ENCODE measurements around the gene OGT.
"Not testable (repeated sequence)": the region's sequence is repeated elsewhere in the genome, so short reads cannot be mapped to it uniquely, and the experiment has no call there.

The OGT gene

GRCh38 chrX:71541210-71542022, 8.5 kb downstream of the OGT start:
- Histone ChIP-seq H3K9me3 (ENCODE audit: control insufficient read depth, low read length) (no peaks in the 10 kb centered on the region), H3K27me3 (replicated peaks; ENCODE audit: control insufficient read depth, insufficient read depth, low read length) (peaks cover 3% of the 10 kb centered on the region), H3K36me3 (ENCODE audit: control insufficient read depth, insufficient read depth, low read length, severe bottlenecking) (peaks cover 31% of the 10 kb centered on the region), H3K4me1 (ENCODE audit: control insufficient read depth, insufficient read depth, low read length) (peaks cover 42% of the 10 kb centered on the region), H3K4me3 (ENCODE audit: low read length) (peak overlapping the region; percentile 44), H3K9ac (ENCODE audit: low read length) (no peak overlapping the region)
- DNase-seq (ENCODE audit: low read depth), result peak; percentile 75

GRCh38 chrX:71542411-71542810, 9.5 kb downstream of the OGT start:
- Histone ChIP-seq H3K27me3 (replicated peaks; ENCODE audit: control insufficient read depth, insufficient read depth, low read length) (peaks cover 6% of the 10 kb centered on the region), H3K9ac (ENCODE audit: low read length) (no peak overlapping the region), H3K36me3 (ENCODE audit: control insufficient read depth, insufficient read depth, low read length, severe bottlenecking) (peaks cover 41% of the 10 kb centered on the region), H3K4me1 (ENCODE audit: control insufficient read depth, insufficient read depth, low read length) (peaks cover 42% of the 10 kb centered on the region), H3K9me3 (ENCODE audit: control insufficient read depth, low read length) (no peaks in the 10 kb centered on the region), H3K4me3 (ENCODE audit: low read length) (peak overlapping the region; percentile 44)
- peak; percentile 77 for DNase-seq (ENCODE audit: low read depth)

- H3K4me3 ChIP-seq (ENCODE audit: low read length), result no peak overlapping the region
- H3K9me3 ChIP-seq (ENCODE audit: control insufficient read depth, low read length), result no peaks in the 10 kb centered on the region
- DNase-seq (ENCODE audit: low read depth), result no peak
- peaks cover 42% of the 10 kb centered on the region for H3K36me3 ChIP-seq (ENCODE audit: control insufficient read depth, insufficient read depth, low read length, severe bottlenecking)
- peaks cover 40% of the 10 kb centered on the region for H3K4me1 ChIP-seq (ENCODE audit: control insufficient read depth, insufficient read depth, low read length)
- H3K27me3 ChIP-seq (replicated peaks; ENCODE audit: control insufficient read depth, insufficient read depth, low read length), result peaks cover 8% of the 10 kb centered on the region
- no peak overlapping the region for H3K9ac ChIP-seq (ENCODE audit: low read length)
Measured at GRCh38 chrX:71542825-71543224, 9.9 kb downstream of the OGT start.

DNA sequence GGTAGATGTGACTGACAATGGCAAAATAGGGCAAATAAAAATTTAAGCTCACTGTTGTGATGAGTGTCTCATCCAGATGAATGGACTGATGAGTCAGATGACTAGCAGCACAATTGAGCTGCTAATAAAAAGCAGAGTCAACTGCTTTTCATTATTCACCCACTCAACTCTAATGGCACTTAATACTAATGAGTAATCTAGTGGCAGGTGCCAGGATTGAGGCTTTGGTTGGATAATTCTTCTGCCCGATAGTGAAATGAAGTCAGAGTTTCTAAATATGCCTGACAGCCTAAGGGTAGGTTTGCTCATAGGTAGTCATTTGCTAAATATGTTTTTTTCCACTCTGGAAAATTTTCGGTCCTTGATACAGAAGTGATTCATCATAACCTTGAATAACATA, 10.4 kb downstream of the OGT start:
- Histone ChIP-seq H3K27me3 (replicated peaks; ENCODE audit: control insufficient read depth, insufficient read depth, low read length) (peaks cover 8% of the 10 kb centered on the region), H3K4me3 (ENCODE audit: low read length) (no peak overlapping the region), H3K9ac (ENCODE audit: low read length) (no peak overlapping the region), H3K36me3 (ENCODE audit: control insufficient read depth, insufficient read depth, low read length, severe bottlenecking) (peaks cover 42% of the 10 kb centered on the region), H3K9me3 (ENCODE audit: control insufficient read depth, low read length) (no peaks in the 10 kb centered on the region), H3K4me1 (ENCODE audit: control insufficient read depth, insufficient read depth, low read length) (peaks cover 35% of the 10 kb centered on the region)
- DNase-seq (ENCODE audit: low read depth), result peak; percentile 60

DNA sequence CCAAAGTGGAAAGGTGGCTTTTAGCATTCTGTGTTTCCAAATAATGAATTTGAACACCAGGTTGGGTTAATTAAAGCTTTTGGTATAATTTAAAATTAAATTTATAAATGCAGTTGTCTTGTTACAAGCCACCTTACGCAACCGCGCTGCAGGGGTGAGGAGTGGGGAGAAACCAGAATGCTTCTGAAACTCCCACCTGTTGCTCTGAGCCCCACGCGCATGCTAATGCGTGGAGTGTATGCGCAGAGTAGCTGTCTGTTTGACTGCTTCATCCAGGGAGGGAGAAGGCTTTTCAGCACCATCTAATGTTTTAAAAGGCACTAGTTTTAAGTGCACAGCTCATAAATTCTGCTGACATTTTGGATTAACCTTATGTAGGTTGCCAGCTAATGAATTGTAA, 12.5 kb downstream of the OGT start:
- H3K4me3 ChIP-seq (ENCODE audit: low read length), result no peak overlapping the region
- no peak for DNase-seq (ENCODE audit: low read depth)
- peaks cover 43% of the 10 kb centered on the region for H3K36me3 ChIP-seq (ENCODE audit: control insufficient read depth, insufficient read depth, low read length, severe bottlenecking)
- H3K9me3 ChIP-seq (ENCODE audit: control insufficient read depth, low read length), result no peaks in the 10 kb centered on the region
- no peak overlapping the region for H3K9ac ChIP-seq (ENCODE audit: low read length)
- peaks cover 8% of the 10 kb centered on the region for H3K27me3 ChIP-seq (replicated peaks; ENCODE audit: control insufficient read depth, insufficient read depth, low read length)
- H3K4me1 ChIP-seq (ENCODE audit: control insufficient read depth, insufficient read depth, low read length), result peaks cover 27% of the 10 kb centered on the region

GRCh38 chrX:71546879-71547278, 14.0 kb downstream of the OGT start:
- peaks cover 43% of the 10 kb centered on the region for H3K36me3 ChIP-seq (ENCODE audit: control insufficient read depth, insufficient read depth, low read length, severe bottlenecking)
- H3K9ac ChIP-seq (ENCODE audit: low read length), result no peak overlapping the region
- no peak overlapping the region for H3K4me3 ChIP-seq (ENCODE audit: low read length)
- peaks cover 17% of the 10 kb centered on the region for H3K4me1 ChIP-seq (ENCODE audit: control insufficient read depth, insufficient read depth, low read length)
- peaks cover 5% of the 10 kb centered on the region for H3K27me3 ChIP-seq (replicated peaks; ENCODE audit: control insufficient read depth, insufficient read depth, low read length)
- H3K9me3 ChIP-seq (ENCODE audit: control insufficient read depth, low read length), result no peaks in the 10 kb centered on the region
- no peak for DNase-seq (ENCODE audit: low read depth)

DNA sequence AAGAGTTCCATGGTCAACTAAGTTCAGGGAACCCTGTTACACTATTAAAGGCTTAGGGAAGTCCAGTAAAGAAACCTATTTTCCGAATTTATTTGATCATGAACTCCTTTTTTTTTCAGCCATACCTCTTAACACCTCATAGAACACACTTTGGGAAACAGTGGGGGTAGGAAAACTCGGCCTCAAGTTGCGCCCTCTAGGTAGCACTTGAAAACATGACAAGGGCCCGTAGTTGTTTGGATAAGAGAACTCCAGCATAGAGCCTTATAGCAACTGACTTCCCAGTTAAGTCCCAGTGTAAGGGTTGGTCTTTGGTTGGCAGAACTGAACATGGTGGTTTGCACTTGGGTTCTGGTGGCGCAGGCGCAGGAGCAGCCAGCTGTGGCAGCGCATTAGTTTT, 14.4 kb downstream of the OGT start:
- Histone ChIP-seq H3K4me3 (ENCODE audit: low read length) (no peak overlapping the region), H3K9me3 (ENCODE audit: control insufficient read depth, low read length) (no peaks in the 10 kb centered on the region), H3K4me1 (ENCODE audit: control insufficient read depth, insufficient read depth, low read length) (peaks cover 13% of the 10 kb centered on the region), H3K27me3 (replicated peaks; ENCODE audit: control insufficient read depth, insufficient read depth, low read length) (peaks cover 5% of the 10 kb centered on the region), H3K36me3 (ENCODE audit: control insufficient read depth, insufficient read depth, low read length, severe bottlenecking) (peaks cover 48% of the 10 kb centered on the region), H3K9ac (ENCODE audit: low read length) (no peak overlapping the region)
- no peak for DNase-seq (ENCODE audit: low read depth)

GRCh38 chrX:71549986-71550385, 17.1 kb downstream of the OGT start:
- peaks cover 5% of the 10 kb centered on the region for H3K27me3 ChIP-seq (replicated peaks; ENCODE audit: control insufficient read depth, insufficient read depth, low read length)
- peaks cover 58% of the 10 kb centered on the region for H3K36me3 ChIP-seq (ENCODE audit: control insufficient read depth, insufficient read depth, low read length, severe bottlenecking)
- H3K4me3 ChIP-seq (ENCODE audit: low read length), result no peak overlapping the region
- H3K9me3 ChIP-seq (ENCODE audit: control insufficient read depth, low read length), result no peaks in the 10 kb centered on the region
- no peak for DNase-seq (ENCODE audit: low read depth)
- no peaks in the 10 kb centered on the region for H3K4me1 ChIP-seq (ENCODE audit: control insufficient read depth, insufficient read depth, low read length)
- H3K9ac ChIP-seq (ENCODE audit: low read length), result no peak overlapping the region

DNA sequence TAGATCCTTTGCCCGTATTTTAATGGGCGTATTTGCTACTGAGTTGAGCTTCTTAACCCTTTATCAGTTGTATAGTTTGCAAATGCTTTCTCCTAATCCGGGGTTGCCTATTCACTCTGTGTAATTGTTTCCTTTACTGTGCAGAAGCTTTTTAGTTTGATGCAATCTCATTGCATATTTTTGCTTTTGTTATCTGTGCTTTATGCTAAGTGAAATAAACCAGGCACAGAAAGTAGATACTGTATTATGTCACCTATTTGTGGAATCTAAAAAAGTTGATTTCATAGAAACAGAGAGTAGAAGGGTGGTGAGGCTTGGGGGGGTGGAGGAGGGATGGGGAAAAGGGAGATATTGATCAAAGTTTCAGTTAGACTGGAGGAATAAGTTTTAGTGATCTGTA, 17.7 kb downstream of the OGT start:
- Histone ChIP-seq H3K4me1 (ENCODE audit: control insufficient read depth, insufficient read depth, low read length) (no peaks in the 10 kb centered on the region), H3K36me3 (ENCODE audit: control insufficient read depth, insufficient read depth, low read length, severe bottlenecking) (peaks cover 58% of the 10 kb centered on the region), H3K27me3 (replicated peaks; ENCODE audit: control insufficient read depth, insufficient read depth, low read length) (peaks cover 5% of the 10 kb centered on the region), H3K9me3 (ENCODE audit: control insufficient read depth, low read length) (no peaks in the 10 kb centered on the region), H3K4me3 (ENCODE audit: low read length) (no peak overlapping the region), H3K9ac (ENCODE audit: low read length) (no peak overlapping the region)
- peak; percentile 17 for DNase-seq (ENCODE audit: low read depth)

DNA sequence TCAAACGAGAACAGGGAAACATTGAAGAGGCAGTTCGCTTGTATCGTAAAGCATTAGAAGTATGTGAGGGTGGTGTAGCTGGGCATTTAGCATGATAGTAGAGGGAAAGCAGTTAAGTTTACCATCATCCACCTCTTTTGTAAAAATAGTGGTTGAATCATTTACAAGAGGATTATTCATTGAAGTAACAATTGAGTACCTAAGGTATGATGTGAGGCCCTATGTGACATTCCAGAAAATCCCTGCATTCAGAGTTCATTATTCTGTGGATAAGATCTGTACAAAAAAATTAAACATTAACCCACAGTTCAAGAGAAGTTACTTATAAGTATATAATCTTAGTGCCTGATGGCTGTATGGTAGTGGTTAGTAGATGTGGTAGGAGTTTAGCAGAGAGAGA, 23.1 kb downstream of the OGT start:
- Histone ChIP-seq H3K4me1 (ENCODE audit: control insufficient read depth, insufficient read depth, low read length) (no peaks in the 10 kb centered on the region), H3K4me3 (ENCODE audit: low read length) (no peak overlapping the region), H3K9ac (ENCODE audit: low read length) (no peak overlapping the region), H3K9me3 (ENCODE audit: control insufficient read depth, low read length) (no peaks in the 10 kb centered on the region), H3K27me3 (replicated peaks; ENCODE audit: control insufficient read depth, insufficient read depth, low read length) (no peaks in the 10 kb centered on the region), H3K36me3 (ENCODE audit: control insufficient read depth, insufficient read depth, low read length, severe bottlenecking) (peaks cover 77% of the 10 kb centered on the region)
- DNase-seq (ENCODE audit: low read depth), result no peak

- H3K36me3 ChIP-seq (ENCODE audit: control insufficient read depth, insufficient read depth, low read length, severe bottlenecking), result peaks cover 93% of the 10 kb centered on the region
- H3K9ac ChIP-seq (ENCODE audit: low read length), result no peak overlapping the region
- no peaks in the 10 kb centered on the region for H3K27me3 ChIP-seq (replicated peaks; ENCODE audit: control insufficient read depth, insufficient read depth, low read length)
Measured at GRCh38 chrX:71558920-71559319, 26.0 kb downstream of the OGT start.

DNA sequence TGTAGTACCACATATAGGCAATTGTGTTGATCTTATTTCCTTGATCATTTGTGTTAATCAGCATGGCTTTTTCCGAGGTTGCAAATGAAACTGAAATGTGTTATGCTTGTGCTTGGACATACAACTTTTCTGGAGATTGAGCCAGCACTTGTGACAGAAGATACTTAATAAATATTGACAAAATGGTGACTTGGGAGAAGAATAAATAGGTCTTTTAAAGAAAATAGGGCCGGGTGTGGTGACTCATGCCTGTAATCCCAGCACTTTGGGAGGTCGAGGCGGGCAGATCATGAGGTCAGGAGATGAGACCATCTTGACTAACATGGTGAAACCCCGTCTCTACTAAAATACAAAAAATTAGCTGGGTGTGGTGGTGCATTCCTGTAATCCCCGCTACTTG, 26.9 kb downstream of the OGT start:
- H3K4me1 ChIP-seq (ENCODE audit: control insufficient read depth, insufficient read depth, low read length); H3K9ac ChIP-seq (ENCODE audit: low read length); H3K27me3 ChIP-seq (replicated peaks; ENCODE audit: control insufficient read depth, insufficient read depth, low read length); H3K4me3 ChIP-seq (ENCODE audit: low read length); H3K9me3 ChIP-seq (ENCODE audit: control insufficient read depth, low read length); DNase-seq (ENCODE audit: low read depth): not testable (repeated sequence)
- peaks cover 95% of the 10 kb centered on the region for H3K36me3 ChIP-seq (ENCODE audit: control insufficient read depth, insufficient read depth, low read length, severe bottlenecking)

More at GRCh38 chrX:71558920-71559319, 26.0 kb downstream of the OGT start:
- no peaks in the 10 kb centered on the region for H3K4me1 ChIP-seq (ENCODE audit: control insufficient read depth, insufficient read depth, low read length)
- no peak overlapping the region for H3K4me3 ChIP-seq (ENCODE audit: low read length)
- no peak for DNase-seq (ENCODE audit: low read depth)
- H3K9me3 ChIP-seq (ENCODE audit: control insufficient read depth, low read length), result no peaks in the 10 kb centered on the region

Data from adipocyte (in vitro differentiated cells).